ENCODE data around the gene ABI3BP.
"Not testable (repeated sequence)": the region's sequence is repeated elsewhere in the genome, so short reads cannot be mapped to it uniquely, and the experiment has no call there.

Gene ABI3BP

DNA sequence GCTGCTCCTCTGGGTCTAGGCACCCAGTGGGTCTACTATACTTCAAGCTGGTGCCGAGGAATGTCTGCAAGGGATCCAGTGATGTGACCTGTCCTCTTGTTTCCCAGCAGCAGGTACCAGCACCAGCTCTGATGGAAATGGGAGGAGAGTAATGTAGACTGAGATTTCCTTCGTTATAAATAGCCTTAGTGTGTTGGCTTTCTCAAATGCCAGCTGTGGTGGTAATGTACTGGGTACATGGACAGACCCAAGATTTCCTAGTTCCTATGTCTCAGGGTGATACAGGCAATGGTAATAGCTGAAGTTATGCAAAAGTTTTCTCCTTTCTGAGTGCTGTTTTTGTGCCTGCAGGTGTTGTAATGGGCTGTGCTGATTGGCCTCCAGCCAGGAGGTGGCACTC is 33.0 kb upstream of the ABI3BP start:
- no peaks in the 10 kb centered on the region for H3K9me2 ChIP-seq (replicated peaks; ENCODE audit: low read depth, low read length)
- no peaks in the 10 kb centered on the region for H3K27me3 ChIP-seq (ENCODE audit: insufficient read depth, low read length, poor library complexity, severe bottlenecking)
- H2AFZ ChIP-seq (ENCODE audit: low read length), result no peak overlapping the region
- TF ChIP-seq, protein P1, sequence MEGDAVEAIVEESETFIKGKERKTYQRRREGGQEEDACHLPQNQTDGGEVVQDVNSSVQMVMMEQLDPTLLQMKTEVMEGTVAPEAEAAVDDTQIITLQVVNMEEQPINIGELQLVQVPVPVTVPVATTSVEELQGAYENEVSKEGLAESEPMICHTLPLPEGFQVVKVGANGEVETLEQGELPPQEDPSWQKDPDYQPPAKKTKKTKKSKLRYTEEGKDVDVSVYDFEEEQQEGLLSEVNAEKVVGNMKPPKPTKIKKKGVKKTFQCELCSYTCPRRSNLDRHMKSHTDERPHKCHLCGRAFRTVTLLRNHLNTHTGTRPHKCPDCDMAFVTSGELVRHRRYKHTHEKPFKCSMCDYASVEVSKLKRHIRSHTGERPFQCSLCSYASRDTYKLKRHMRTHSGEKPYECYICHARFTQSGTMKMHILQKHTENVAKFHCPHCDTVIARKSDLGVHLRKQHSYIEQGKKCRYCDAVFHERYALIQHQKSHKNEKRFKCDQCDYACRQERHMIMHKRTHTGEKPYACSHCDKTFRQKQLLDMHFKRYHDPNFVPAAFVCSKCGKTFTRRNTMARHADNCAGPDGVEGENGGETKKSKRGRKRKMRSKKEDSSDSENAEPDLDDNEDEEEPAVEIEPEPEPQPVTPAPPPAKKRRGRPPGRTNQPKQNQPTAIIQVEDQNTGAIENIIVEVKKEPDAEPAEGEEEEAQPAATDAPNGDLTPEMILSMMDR (conservative IDR thresholded peaks at IDR 0.05; ENCODE audit: low read length), result no peak
- TF ChIP-seq EZH2phosphoT487 (IDR thresholded peaks at IDR 0.05; ENCODE audit: borderline replicate concordance), result no peak
- no peaks in the 10 kb centered on the region for H3K36me3 ChIP-seq (ENCODE audit: insufficient read depth, low read length)
- H3K4me2 ChIP-seq (ENCODE audit: low read depth, low read length, poor library complexity, severe bottlenecking), result no peak overlapping the region
- no peaks in the 10 kb centered on the region for H3K79me2 ChIP-seq (ENCODE audit: insufficient read depth, low read length)
- no peaks in the 10 kb centered on the region for H3F3A ChIP-seq (ENCODE audit: low read depth)
- no peaks in the 10 kb centered on the region for H4K20me1 ChIP-seq (ENCODE audit: insufficient read depth, low read length, poor library complexity, severe bottlenecking)
- H3K4me1 ChIP-seq (ENCODE audit: insufficient read depth, low read length, poor library complexity, severe bottlenecking), result no peaks in the 10 kb centered on the region
- H3K4me3 ChIP-seq (ENCODE audit: low read length, poor library complexity, severe bottlenecking), result no peak overlapping the region
- H3K9me3 ChIP-seq (ENCODE audit: insufficient read depth, low read depth, low read length), result no peaks in the 10 kb centered on the region
- no peak overlapping the region for H3K9ac ChIP-seq (ENCODE audit: low read depth, low read length, poor library complexity, severe bottlenecking)

DNA sequence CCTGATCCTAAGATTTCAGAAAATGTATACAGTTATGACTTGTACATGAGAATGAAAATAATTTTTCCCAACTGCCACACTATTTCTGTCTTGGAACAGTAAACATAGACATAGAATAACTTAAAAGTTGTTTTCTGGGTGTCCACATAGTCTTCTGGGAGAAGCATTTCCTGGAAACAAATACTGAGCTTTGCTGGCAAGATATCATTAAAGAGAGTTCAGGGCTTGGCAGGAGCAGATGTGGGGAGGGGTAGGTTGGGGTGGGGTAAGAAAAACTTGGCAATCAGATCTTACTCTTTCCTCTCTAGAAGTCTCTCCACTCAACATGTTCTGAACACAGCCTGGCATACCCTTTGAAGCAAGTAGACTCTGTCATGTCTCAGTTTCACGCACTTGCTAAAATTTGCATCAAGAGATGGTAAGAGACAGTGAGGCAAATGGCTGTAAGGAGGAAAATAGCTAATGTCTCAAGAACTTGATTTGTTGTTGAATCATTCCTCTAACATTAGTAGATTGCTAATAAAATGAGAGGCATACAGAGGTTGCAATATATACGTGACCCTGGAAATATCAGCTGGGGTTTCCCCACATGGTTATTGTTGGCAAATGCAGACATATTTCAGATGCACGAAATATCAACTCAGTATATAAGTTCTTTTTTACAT is 27.3 kb upstream of the ABI3BP start:
- no peaks in the 10 kb centered on the region for H3K36me3 ChIP-seq (ENCODE audit: insufficient read depth, low read length)

DNA sequence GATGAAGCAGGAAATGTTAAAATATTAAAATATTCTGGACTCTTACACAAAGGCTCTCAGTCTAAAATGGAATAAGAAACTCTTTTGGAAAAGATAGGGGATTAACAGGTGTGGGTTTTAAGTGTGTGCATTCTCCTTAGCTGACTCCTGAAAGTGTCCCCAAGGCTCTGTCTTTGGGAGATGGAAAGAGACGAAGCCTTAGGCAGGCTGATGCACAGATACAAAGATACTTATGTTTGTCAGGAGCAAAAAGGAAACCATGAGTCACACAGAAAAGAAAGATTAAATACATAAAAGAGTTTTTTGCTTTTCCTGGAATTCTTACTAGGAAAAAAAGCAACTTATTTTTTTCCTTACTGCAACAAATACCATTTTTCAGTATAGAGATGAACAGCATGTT is 23.8 kb upstream of the ABI3BP start:
- no peaks in the 10 kb centered on the region for H3K36me3 ChIP-seq (ENCODE audit: insufficient read depth, low read length)
- no peaks in the 10 kb centered on the region for H3F3A ChIP-seq (ENCODE audit: low read depth)
- H2AFZ ChIP-seq (ENCODE audit: low read length), result no peak overlapping the region
- no peak overlapping the region for H3K4me3 ChIP-seq (ENCODE audit: low read length, poor library complexity, severe bottlenecking)
- no peak for TF ChIP-seq EZH2phosphoT487 (IDR thresholded peaks at IDR 0.05; ENCODE audit: borderline replicate concordance)
- TF ChIP-seq, protein P1 (conservative IDR thresholded peaks at IDR 0.05; ENCODE audit: low read length), result no peak
- H3K4me1 ChIP-seq (ENCODE audit: insufficient read depth, low read length, poor library complexity, severe bottlenecking), result no peaks in the 10 kb centered on the region
- H4K20me1 ChIP-seq (ENCODE audit: insufficient read depth, low read length, poor library complexity, severe bottlenecking), result no peaks in the 10 kb centered on the region
- H3K9ac ChIP-seq (ENCODE audit: low read depth, low read length, poor library complexity, severe bottlenecking), result no peak overlapping the region
- no peaks in the 10 kb centered on the region for H3K27me3 ChIP-seq (ENCODE audit: insufficient read depth, low read length, poor library complexity, severe bottlenecking)
- H3K9me3 ChIP-seq (ENCODE audit: insufficient read depth, low read depth, low read length), result no peaks in the 10 kb centered on the region
- no peaks in the 10 kb centered on the region for H3K9me2 ChIP-seq (replicated peaks; ENCODE audit: low read depth, low read length)
- H3K4me2 ChIP-seq (ENCODE audit: low read depth, low read length, poor library complexity, severe bottlenecking), result no peak overlapping the region
- no peaks in the 10 kb centered on the region for H3K79me2 ChIP-seq (ENCODE audit: insufficient read depth, low read length)

More for the DNA sequence above, 27.3 kb upstream of the ABI3BP start:
- no peak for TF ChIP-seq EZH2phosphoT487 (IDR thresholded peaks at IDR 0.05; ENCODE audit: borderline replicate concordance)
- H2AFZ ChIP-seq (ENCODE audit: low read length), result no peak overlapping the region
- H4K20me1 ChIP-seq (ENCODE audit: insufficient read depth, low read length, poor library complexity, severe bottlenecking), result no peaks in the 10 kb centered on the region
- H3K4me3 ChIP-seq (ENCODE audit: low read length, poor library complexity, severe bottlenecking), result no peak overlapping the region
- no peaks in the 10 kb centered on the region for H3K27me3 ChIP-seq (ENCODE audit: insufficient read depth, low read length, poor library complexity, severe bottlenecking)
- H3K79me2 ChIP-seq (ENCODE audit: insufficient read depth, low read length), result no peaks in the 10 kb centered on the region
- H3K9ac ChIP-seq (ENCODE audit: low read depth, low read length, poor library complexity, severe bottlenecking), result no peak overlapping the region
- no peaks in the 10 kb centered on the region for H3F3A ChIP-seq (ENCODE audit: low read depth)
- no peaks in the 10 kb centered on the region for H3K9me3 ChIP-seq (ENCODE audit: insufficient read depth, low read depth, low read length)
- H3K4me2 ChIP-seq (ENCODE audit: low read depth, low read length, poor library complexity, severe bottlenecking), result no peak overlapping the region
- no peaks in the 10 kb centered on the region for H3K9me2 ChIP-seq (replicated peaks; ENCODE audit: low read depth, low read length)
- H3K4me1 ChIP-seq (ENCODE audit: insufficient read depth, low read length, poor library complexity, severe bottlenecking), result no peaks in the 10 kb centered on the region

- H3K9me2 ChIP-seq (replicated peaks; ENCODE audit: low read depth, low read length); H3K36me3 ChIP-seq (ENCODE audit: insufficient read depth, low read length); H2AFZ ChIP-seq (ENCODE audit: low read length); H3K9ac ChIP-seq (ENCODE audit: low read depth, low read length, poor library complexity, severe bottlenecking); H3F3A ChIP-seq (ENCODE audit: low read depth); H3K4me3 ChIP-seq (ENCODE audit: low read length, poor library complexity, severe bottlenecking); H3K79me2 ChIP-seq (ENCODE audit: insufficient read depth, low read length); H3K4me1 ChIP-seq (ENCODE audit: insufficient read depth, low read length, poor library complexity, severe bottlenecking); H4K20me1 ChIP-seq (ENCODE audit: insufficient read depth, low read length, poor library complexity, severe bottlenecking); H3K27me3 ChIP-seq (ENCODE audit: insufficient read depth, low read length, poor library complexity, severe bottlenecking); H3K4me2 ChIP-seq (ENCODE audit: low read depth, low read length, poor library complexity, severe bottlenecking); H3K9me3 ChIP-seq (ENCODE audit: insufficient read depth, low read depth, low read length): not testable (repeated sequence)
Observed at GRCh38 chr3:101012312-101012711, 19.1 kb upstream of the ABI3BP start.

Data from Loucy (cell line).